ENCODE results near the gene MYH14.

DNA sequence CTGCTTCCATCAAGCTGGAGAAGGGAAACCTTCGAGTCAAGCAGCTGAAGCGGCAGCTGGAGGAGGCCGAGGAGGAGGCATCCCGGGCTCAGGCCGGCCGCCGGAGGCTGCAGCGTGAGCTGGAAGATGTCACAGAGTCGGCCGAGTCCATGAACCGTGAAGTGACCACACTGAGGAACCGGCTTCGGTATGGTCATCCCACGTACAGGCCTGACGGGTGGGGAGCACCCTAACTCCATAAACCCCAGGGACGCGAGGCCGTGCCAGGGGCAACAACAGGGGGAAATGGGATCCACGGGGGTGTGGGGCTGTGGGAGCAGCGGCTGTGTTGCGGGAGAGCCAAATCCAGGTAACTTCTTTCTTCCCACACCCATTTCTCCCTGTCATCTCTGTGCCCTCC is 105.6 kb downstream of the MYH14 start:
- TF ChIP-seq POLR2A (IDR thresholded peaks at IDR 0.05) = no peak
- TF ChIP-seq, protein P1, sequence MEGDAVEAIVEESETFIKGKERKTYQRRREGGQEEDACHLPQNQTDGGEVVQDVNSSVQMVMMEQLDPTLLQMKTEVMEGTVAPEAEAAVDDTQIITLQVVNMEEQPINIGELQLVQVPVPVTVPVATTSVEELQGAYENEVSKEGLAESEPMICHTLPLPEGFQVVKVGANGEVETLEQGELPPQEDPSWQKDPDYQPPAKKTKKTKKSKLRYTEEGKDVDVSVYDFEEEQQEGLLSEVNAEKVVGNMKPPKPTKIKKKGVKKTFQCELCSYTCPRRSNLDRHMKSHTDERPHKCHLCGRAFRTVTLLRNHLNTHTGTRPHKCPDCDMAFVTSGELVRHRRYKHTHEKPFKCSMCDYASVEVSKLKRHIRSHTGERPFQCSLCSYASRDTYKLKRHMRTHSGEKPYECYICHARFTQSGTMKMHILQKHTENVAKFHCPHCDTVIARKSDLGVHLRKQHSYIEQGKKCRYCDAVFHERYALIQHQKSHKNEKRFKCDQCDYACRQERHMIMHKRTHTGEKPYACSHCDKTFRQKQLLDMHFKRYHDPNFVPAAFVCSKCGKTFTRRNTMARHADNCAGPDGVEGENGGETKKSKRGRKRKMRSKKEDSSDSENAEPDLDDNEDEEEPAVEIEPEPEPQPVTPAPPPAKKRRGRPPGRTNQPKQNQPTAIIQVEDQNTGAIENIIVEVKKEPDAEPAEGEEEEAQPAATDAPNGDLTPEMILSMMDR (IDR thresholded peaks at IDR 0.05) = no peak
